GM19193 (cell line): Measurements from ENCODE around the gene ZC3H4.

Experiments used
- POLR2A ChIP-seq: IDR thresholded peaks from 4 replicates; pipeline ENCODE4 v1.6.1; 2011; ENCODE audit not compliant: insufficient read depth, insufficient read length; ENCODE audit errors: extremely low read depth

ZC3H4 gene

GRCh38 chr19:47065242-47065641 is 48.3 kb downstream of the ZC3H4 start:
- TF ChIP-seq POLR2A, result no peak

- TF ChIP-seq POLR2A, result no peak
Observed at GRCh38 chr19:47063874-47064273, 49.7 kb downstream of the ZC3H4 start.

- no peak for TF ChIP-seq POLR2A
Observed at GRCh38 chr19:47058621-47059022, 55.0 kb downstream of the ZC3H4 start.

- no peak for TF ChIP-seq POLR2A
Observed at GRCh38 chr19:47057328-47057727, 56.2 kb downstream of the ZC3H4 start.

- TF ChIP-seq POLR2A, result no peak
Observed at GRCh38 chr19:47056411-47056810, 57.2 kb downstream of the ZC3H4 start.

- TF ChIP-seq POLR2A, result no peak
Observed at GRCh38 chr19:47049307-47049700, 64.3 kb downstream of the ZC3H4 start.

GRCh38 chr19:47047763-47048405 is 65.7 kb downstream of the ZC3H4 start:
- no peak for TF ChIP-seq POLR2A

GRCh38 chr19:47047272-47047762 is 66.3 kb downstream of the ZC3H4 start:
- no peak for TF ChIP-seq POLR2A

GRCh38 chr19:47045867-47046470 is 67.6 kb downstream of the ZC3H4 start:
- no peak for TF ChIP-seq POLR2A

- no peak for TF ChIP-seq POLR2A
Observed at GRCh38 chr19:47044946-47045866, 68.4 kb downstream of the ZC3H4 start.

- no peak for TF ChIP-seq POLR2A
Observed at GRCh38 chr19:47040869-47041268, 72.7 kb downstream of the ZC3H4 start.

GRCh38 chr19:47039239-47039874 is 74.2 kb downstream of the ZC3H4 start:
- TF ChIP-seq POLR2A, result no peak

- TF ChIP-seq POLR2A, result no peak
Observed at GRCh38 chr19:47037766-47038165, 75.8 kb downstream of the ZC3H4 start.

- TF ChIP-seq POLR2A, result no peak
Observed at GRCh38 chr19:47036097-47036651, 77.4 kb downstream of the ZC3H4 start.
